PC-9 (cell line): ENCODE results near the gene KRT15. TPM values are rescaled to one million over a fixed set of nuclear protein-coding genes. Genes with fewer than 3 reads are reported as not detected.
A peak's percentile ranks its signal among the peaks of the same experiment; 100 is the strongest.

ENCODE experiments used
- BruUV-seq: library from RNA; stranded (reverse); fragments of 400-500 nt; replicated peaks from 2 replicates; lab custom pipeline; 2021; lab: Mats Ljungman, UMichigan
- CTCF ChIA-PET: fragments of 300-600 bp; sonication (Branson Sonifier 250); formaldehyde crosslinking; loops from one replicate; lab custom pipeline; 2022; ENCODE audit warnings: antibody characterized with exemption; lab: Charles Lee
- POLR2A ChIA-PET: fragments of 300-600 bp; sonication (Branson Sonifier 250); formaldehyde crosslinking; loops from one replicate; lab custom pipeline; 2022; ENCODE audit warnings: antibody characterized with exemption; ENCODE audit not compliant: unreplicated experiment; lab: Charles Lee
- DNase-seq, 2 experiments: peaks; one replicate each; pipeline versions ENCODE4 v3.0.0 to v3.0.0-alpha.2; 2015 to 2022; ENCODE audit warnings: mixed read lengths in 1 of 2
- H2AFZ ChIP-seq: fragments of 200-600 bp; sonication (generic); 2 replicates; pipeline ENCODE4 v1.8.1; 2017; ENCODE audit warnings: antibody characterized with exemption
- H3F3A ChIP-seq: fragments of 200-600 bp; sonication (generic); 2 replicates; pipeline ENCODE4 v1.8.1; 2017; ENCODE audit warnings: antibody characterized with exemption, mild to moderate bottlenecking, low read depth; ENCODE audit not compliant: insufficient read depth
- H3K27ac ChIP-seq: fragments of 200-600 bp; sonication (generic); 2 replicates; pipeline ENCODE4 v1.6.1; 2016; ENCODE audit warnings: mixed run types
- H3K27me3 ChIP-seq: fragments of 200-600 bp; sonication (generic); 2 replicates; pipeline ENCODE4 v1.6.1; 2016; ENCODE audit warnings: low read depth, mixed run types; ENCODE audit not compliant: insufficient read depth
- H3K36me3 ChIP-seq: fragments of 200-600 bp; sonication (generic); 2 replicates; pipeline ENCODE4 v1.6.1; 2016; ENCODE audit warnings: low read depth, mixed run types
- H3K4me1 ChIP-seq: fragments of 200-600 bp; sonication (generic); replicated peaks from 2 replicates; pipeline ENCODE4 v1.6.1; 2016; ENCODE audit warnings: mixed run types; ENCODE audit not compliant: insufficient read depth
- H3K4me2 ChIP-seq: fragments of 200-600 bp; sonication (generic); 2 replicates; pipeline ENCODE4 v1.6.1; 2017; ENCODE audit warnings: mixed run types
- H3K4me3 ChIP-seq: fragments of 200-600 bp; sonication (generic); 2 replicates; pipeline ENCODE4 v1.6.1; 2016; ENCODE audit warnings: mixed run types
- H3K79me2 ChIP-seq: fragments of 200-600 bp; sonication (generic); 2 replicates; pipeline ENCODE4 v1.6.1; 2017; ENCODE audit warnings: low read depth, mixed run types
- H3K9me2 ChIP-seq: fragments of 200-600 bp; sonication (generic); 2 replicates; pipeline ENCODE4 v1.8.1; 2017; ENCODE audit warnings: mild to moderate bottlenecking; ENCODE audit not compliant: insufficient read depth
- H3K9me3 ChIP-seq: fragments of 200-600 bp; sonication (generic); 2 replicates; pipeline ENCODE4 v1.8.1; 2016; ENCODE audit warnings: low read depth; ENCODE audit not compliant: insufficient read depth
- H4K20me1 ChIP-seq: fragments of 200-600 bp; sonication (generic); 2 replicates; pipeline ENCODE4 v1.8.1; 2017; ENCODE audit not compliant: insufficient read depth
- CTCF ChIP-seq: fragments of 200-600 bp; sonication (generic); conservative IDR thresholded peaks from 2 replicates; pipeline ENCODE4 v1.6.1; 2017; ENCODE audit warnings: mixed run types, antibody characterized with exemption, mild to moderate bottlenecking, moderate library complexity
- EZH2 ChIP-seq: fragments of 200-600 bp; sonication (generic); IDR thresholded peaks from 2 replicates; pipeline ENCODE4 v1.8.0; 2017; ENCODE audit warnings: antibody characterized with exemption, low read depth
- intact Hi-C: fragments of 100-400 bp; cut with micrococcal nuclease; formaldehyde crosslinking; loops from one replicate; pipeline ENCODE4 v1.10.0; 2022; ENCODE audit not compliant: unreplicated experiment
- total RNA-seq: library from RNA; stranded (reverse); gene quantifications from 2 replicates; pipeline ENCODE4 v1.2.3, GENCODE V29; 2021

KRT15 gene
- total RNA-seq, 1 experiment from 2014 or later: 41.9 TPM

- no peak overlapping the region for H2AFZ ChIP-seq
- no peaks in the 10 kb centered on the region for H3K79me2 ChIP-seq
- CTCF ChIA-PET: interaction anchor here (1.4 to 1.8 kb wide), 3 partner anchors 34 to 77 kb away, joined by 4 to 6 read pairs (median 6); no protein-coding TSS in a partner anchor
- H3K4me2 ChIP-seq: peak overlapping the region; percentile 4; the same call in 1 of the 2 replicates
- TF ChIP-seq EZH2: no peak
- H3K9me2 ChIP-seq: no peaks in the 10 kb centered on the region
- no peaks in the 10 kb centered on the region for H3K9me3 ChIP-seq
- peaks cover 20% of the 10 kb centered on the region; the same call in 1 of the 2 replicates for H3F3A ChIP-seq
- H3K27ac ChIP-seq: peak overlapping the region; percentile 43
- H3K36me3 ChIP-seq: no peaks in the 10 kb centered on the region
- H3K4me1 ChIP-seq: peaks cover 59% of the 10 kb centered on the region
- POLR2A ChIA-PET: interaction anchor here (0.5 to 1.1 kb wide), 8 partner anchors 14 to 585 kb away, joined by 3 to 15 read pairs (median 6); partner anchors contain the start of gene KRTAP3-1
- no peaks in the 10 kb centered on the region for H3K27me3 ChIP-seq
- intact Hi-C loops: no loop called here
- no TSS peak for BruUV-seq
- H4K20me1 ChIP-seq: no peaks in the 10 kb centered on the region
- DNase-seq: peak; percentile 41 to 74
- no peak overlapping the region for H3K4me3 ChIP-seq
Observed at GRCh38 chr17:41494524-41494923, 24.2 kb downstream of the KRT15 start.

GRCh38 chr17:41492771-41493170 lies 25.9 kb downstream of the KRT15 start:
- intact Hi-C loops: no loop called here
- CTCF ChIA-PET: no interaction called here
- no TSS peak for BruUV-seq
- Histone ChIP-seq H3K4me1 (peaks cover 42% of the 10 kb centered on the region), H3K27ac (no peak overlapping the region), H3K4me2 (no peak overlapping the region), H3F3A (peaks cover 7% of the 10 kb centered on the region; the same call in 1 of the 2 replicates), H3K9me3 (no peaks in the 10 kb centered on the region), H4K20me1 (no peaks in the 10 kb centered on the region), H3K36me3 (no peaks in the 10 kb centered on the region), H3K4me3 (no peak overlapping the region), H3K27me3 (no peaks in the 10 kb centered on the region), H2AFZ (no peak overlapping the region), H3K9me2 (no peaks in the 10 kb centered on the region), H3K79me2 (no peaks in the 10 kb centered on the region)
- no peak for TF ChIP-seq CTCF
- TF ChIP-seq EZH2: no peak
- POLR2A ChIA-PET: no interaction called here
- peak in 1 of 2 experiments; percentile 35 for DNase-seq

GRCh38 chr17:41492351-41492750 lies 26.3 kb downstream of the KRT15 start:
- TF ChIP-seq CTCF (no peak), EZH2 (no peak)
- Histone ChIP-seq H3K27ac (no peak overlapping the region), H3F3A (peaks cover 7% of the 10 kb centered on the region; the same call in 1 of the 2 replicates), H3K27me3 (no peaks in the 10 kb centered on the region), H2AFZ (no peak overlapping the region), H4K20me1 (no peaks in the 10 kb centered on the region), H3K36me3 (no peaks in the 10 kb centered on the region), H3K79me2 (no peaks in the 10 kb centered on the region), H3K4me1 (peaks cover 37% of the 10 kb centered on the region), H3K9me3 (no peaks in the 10 kb centered on the region), H3K4me3 (no peak overlapping the region), H3K9me2 (no peaks in the 10 kb centered on the region), H3K4me2 (no peak overlapping the region)
- BruUV-seq: no TSS peak
- no peak for DNase-seq
- CTCF ChIA-PET: no interaction called here
- POLR2A ChIA-PET: no interaction called here
- intact Hi-C loops: no loop called here

- TF ChIP-seq EZH2 (no peak), CTCF (no peak)
- Histone ChIP-seq H3K9me2 (no peaks in the 10 kb centered on the region), H3K4me3 (no peak overlapping the region), H3K27me3 (no peaks in the 10 kb centered on the region), H4K20me1 (no peaks in the 10 kb centered on the region), H3K4me1 (peaks cover 29% of the 10 kb centered on the region), H2AFZ (no peak overlapping the region), H3K79me2 (no peaks in the 10 kb centered on the region), H3F3A (peaks cover 7% of the 10 kb centered on the region; the same call in 1 of the 2 replicates), H3K27ac (no peak overlapping the region), H3K9me3 (no peaks in the 10 kb centered on the region), H3K36me3 (no peaks in the 10 kb centered on the region), H3K4me2 (no peak overlapping the region)
- no TSS peak for BruUV-seq
- intact Hi-C loops: no loop called here
- no peak for DNase-seq
- POLR2A ChIA-PET: no interaction called here
- CTCF ChIA-PET: no interaction called here
Observed at GRCh38 chr17:41491476-41491875, 27.2 kb downstream of the KRT15 start.
